Neural crest cell (in vitro differentiated cells): ENCODE results near the gene CIC. TPM values are rescaled to one million over a fixed set of nuclear protein-coding genes. Genes with fewer than 3 reads are reported as not detected.

Experiments used
- DNase-seq: peaks from one replicate; pipeline ENCODE4 v3.0.0; 2021; ENCODE audit warnings: low read depth, mixed read lengths, low spot score
- H3K27ac Mint-ChIP-seq: one replicate; pipeline ENCODE4 v1.8.0; 2021; ENCODE audit warnings: mild to moderate bottlenecking, mixed read lengths; ENCODE audit not compliant: unreplicated experiment
- H3K27me3 Mint-ChIP-seq: 2 replicates; pipeline ENCODE4 v1.8.0; 2021; ENCODE audit warnings: low read depth, mild to moderate bottlenecking, mixed read lengths
- H3K36me3 Mint-ChIP-seq: 2 replicates; pipeline ENCODE4 v1.8.0; 2021; ENCODE audit warnings: low read depth, mild to moderate bottlenecking, mixed read lengths
- H3K4me1 Mint-ChIP-seq: 2 replicates; pipeline ENCODE4 v1.8.0; 2021; ENCODE audit warnings: mixed read lengths
- H3K4me3 Mint-ChIP-seq: one replicate; pipeline ENCODE4 v1.8.0; 2021; ENCODE audit warnings: mild to moderate bottlenecking, mixed read lengths
- H3K9me3 Mint-ChIP-seq: 2 replicates; pipeline ENCODE4 v1.8.0; 2021; ENCODE audit warnings: mixed read lengths
- long read RNA-seq: library from polyadenylated mRNA; unstranded; transcript quantifications from one replicate; pipeline ENCODE4 v2.0.0, GENCODE V29; 2020
- total RNA-seq: library from RNA; stranded (reverse); gene quantifications from 2 replicates; pipeline ENCODE4 v1.2.1, GENCODE V29; 2021
- TF ChIP-seq, protein P1 (sequence below): fragments of 200-600 bp; sonication (generic); conservative IDR thresholded peaks from 2 replicates; pipeline ENCODE4 v1.5.0; 2021; ENCODE audit warnings: antibody characterized with exemption, mild to moderate bottlenecking

Gene CIC
- 91.6 and 93.4 TPM in 2 replicates for total RNA-seq
- long read RNA-seq: 0 reads

DNA sequence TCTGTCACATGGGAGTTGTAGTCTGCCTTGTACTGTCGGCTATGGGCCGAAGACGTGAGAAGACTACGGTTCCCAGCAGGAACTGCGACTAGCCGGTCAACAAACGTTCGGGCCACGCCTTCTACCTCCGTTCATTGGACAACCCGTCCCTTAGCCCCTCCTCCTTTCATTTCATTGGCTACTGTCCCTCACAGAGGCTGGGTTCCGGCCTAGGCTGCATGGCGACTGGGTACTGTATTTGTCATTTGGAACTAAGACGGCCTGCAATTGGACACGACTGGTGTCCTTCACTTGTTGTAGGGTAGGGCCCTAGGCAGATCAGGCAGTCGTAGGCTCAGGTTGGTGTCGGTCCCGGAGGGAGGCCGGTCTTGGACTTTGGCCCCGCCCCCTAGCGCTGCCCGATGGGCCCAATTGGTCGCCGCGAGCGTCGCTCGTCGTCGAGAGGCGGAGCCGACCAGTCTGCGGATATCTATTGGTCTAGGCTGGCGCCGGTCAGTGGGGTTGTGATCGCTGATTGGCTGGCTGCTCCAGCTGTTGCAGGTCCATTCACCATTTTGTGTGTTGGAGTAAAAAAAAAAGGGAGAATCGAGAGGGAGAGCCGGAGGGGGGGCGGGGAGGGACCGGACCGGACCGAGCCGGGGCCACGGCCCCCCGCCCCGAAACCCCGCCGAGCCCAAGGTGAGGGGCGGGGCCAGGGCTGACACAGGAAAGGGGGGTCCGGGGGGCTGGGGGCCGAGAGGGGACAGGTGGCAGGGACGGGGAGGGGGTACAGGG is at the start of gene CIC:
Gene CIC, plus strand, starts transcription at position 549 of the 774 bp plus-strand sequence. CDS start 2,532 bp downstream, outside the sequence.
- Mint-ChIP-seq H3K36me3 (no peaks in the 10 kb centered on the region), H3K4me1 (peaks cover 23% of the 10 kb centered on the region), H3K9me3 (no peaks in the 10 kb centered on the region), H3K27me3 (no peaks in the 10 kb centered on the region), H3K27ac (peak within 1 kb of the TSS; percentile 19), H3K4me3 (peak within 1 kb of the TSS; percentile 87)
- TF ChIP-seq, protein P1, sequence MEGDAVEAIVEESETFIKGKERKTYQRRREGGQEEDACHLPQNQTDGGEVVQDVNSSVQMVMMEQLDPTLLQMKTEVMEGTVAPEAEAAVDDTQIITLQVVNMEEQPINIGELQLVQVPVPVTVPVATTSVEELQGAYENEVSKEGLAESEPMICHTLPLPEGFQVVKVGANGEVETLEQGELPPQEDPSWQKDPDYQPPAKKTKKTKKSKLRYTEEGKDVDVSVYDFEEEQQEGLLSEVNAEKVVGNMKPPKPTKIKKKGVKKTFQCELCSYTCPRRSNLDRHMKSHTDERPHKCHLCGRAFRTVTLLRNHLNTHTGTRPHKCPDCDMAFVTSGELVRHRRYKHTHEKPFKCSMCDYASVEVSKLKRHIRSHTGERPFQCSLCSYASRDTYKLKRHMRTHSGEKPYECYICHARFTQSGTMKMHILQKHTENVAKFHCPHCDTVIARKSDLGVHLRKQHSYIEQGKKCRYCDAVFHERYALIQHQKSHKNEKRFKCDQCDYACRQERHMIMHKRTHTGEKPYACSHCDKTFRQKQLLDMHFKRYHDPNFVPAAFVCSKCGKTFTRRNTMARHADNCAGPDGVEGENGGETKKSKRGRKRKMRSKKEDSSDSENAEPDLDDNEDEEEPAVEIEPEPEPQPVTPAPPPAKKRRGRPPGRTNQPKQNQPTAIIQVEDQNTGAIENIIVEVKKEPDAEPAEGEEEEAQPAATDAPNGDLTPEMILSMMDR: no peak
- peak; percentile 98 for DNase-seq

DNA sequence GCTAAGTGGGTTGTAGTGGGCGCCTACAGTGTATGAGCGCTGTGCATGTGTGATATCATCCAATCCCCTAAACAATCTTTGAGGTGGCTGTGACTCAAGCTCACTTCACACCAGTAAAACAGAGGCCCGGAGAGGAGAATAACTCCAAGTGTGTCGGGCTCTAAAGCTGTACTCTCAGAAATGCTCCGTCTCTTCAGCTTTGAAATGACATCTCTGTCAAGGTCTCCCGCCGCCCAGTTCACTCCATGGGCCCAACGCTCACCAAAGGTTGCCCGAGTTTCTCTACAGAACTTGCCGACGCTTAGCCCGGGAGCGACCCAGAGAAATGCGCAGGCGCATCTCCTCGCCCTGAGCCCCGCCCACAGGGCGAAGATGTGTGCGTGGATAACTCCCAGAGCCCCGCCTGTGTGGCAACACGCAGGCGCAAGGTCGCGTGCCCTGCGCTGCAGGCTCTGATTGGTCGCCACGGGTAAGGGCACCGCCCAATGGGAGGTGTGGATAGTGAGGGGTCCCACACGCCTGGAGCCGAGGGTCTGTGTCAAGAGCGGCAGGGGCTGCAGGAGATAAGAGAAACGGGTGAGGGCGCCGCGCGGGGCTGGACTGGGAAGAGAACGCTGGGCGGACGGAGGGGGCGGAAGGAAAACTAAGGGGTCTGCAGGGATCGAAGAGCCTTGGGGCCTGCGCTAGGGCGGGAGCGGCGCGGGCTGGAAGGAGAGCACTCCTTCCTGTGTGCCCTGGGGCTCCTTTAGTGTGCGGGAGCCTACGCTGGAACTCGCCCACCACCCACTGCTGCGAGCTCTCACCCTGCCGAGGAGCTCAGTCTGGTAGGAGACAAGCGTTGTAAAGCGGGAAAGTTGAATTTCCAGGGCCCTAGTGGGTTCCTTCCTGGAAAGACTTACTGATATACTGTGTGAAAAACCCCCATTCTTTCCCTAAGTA is 49.0 kb upstream of the CIC start, which contains the start of gene ZNF526:
Gene ZNF526, plus strand, starts transcription at position 501 of the 939 bp plus-strand sequence. CDS start 4,092 bp downstream, outside the sequence.
- DNase-seq: peak; percentile 96
- H3K4me3 Mint-ChIP-seq: peak within 1 kb of the TSS; percentile 94
- TF ChIP-seq, protein P1: no peak
- H3K27me3 Mint-ChIP-seq: no peaks in the 10 kb centered on the region
- peaks cover 5% of the 10 kb centered on the region for H3K36me3 Mint-ChIP-seq
- no peaks in the 10 kb centered on the region for H3K9me3 Mint-ChIP-seq
- peak within 1 kb of the TSS; percentile 92 for H3K27ac Mint-ChIP-seq
- H3K4me1 Mint-ChIP-seq: peaks cover 48% of the 10 kb centered on the region

DNA sequence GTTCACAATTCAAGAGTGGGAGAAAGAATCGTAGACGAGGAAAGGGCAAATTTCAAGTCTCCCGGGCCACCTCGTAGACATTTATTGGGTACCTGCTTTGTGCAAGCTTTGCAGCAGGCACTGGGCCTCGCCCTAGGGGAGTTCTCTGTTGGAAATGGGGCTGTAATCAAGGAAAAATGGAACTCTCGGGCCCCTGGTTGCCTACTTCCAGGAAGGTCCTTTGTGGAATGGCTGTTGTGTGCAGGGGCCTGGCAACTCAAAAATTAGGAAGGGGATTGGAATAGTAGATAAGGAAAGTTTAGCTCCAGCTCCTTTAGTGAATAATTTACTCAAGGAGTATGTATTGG is 48.3 kb upstream of the CIC start:
- peak overlapping the region; percentile 94 for H3K4me3 Mint-ChIP-seq
- no peaks in the 10 kb centered on the region for H3K27me3 Mint-ChIP-seq
- no peak for DNase-seq

DNA sequence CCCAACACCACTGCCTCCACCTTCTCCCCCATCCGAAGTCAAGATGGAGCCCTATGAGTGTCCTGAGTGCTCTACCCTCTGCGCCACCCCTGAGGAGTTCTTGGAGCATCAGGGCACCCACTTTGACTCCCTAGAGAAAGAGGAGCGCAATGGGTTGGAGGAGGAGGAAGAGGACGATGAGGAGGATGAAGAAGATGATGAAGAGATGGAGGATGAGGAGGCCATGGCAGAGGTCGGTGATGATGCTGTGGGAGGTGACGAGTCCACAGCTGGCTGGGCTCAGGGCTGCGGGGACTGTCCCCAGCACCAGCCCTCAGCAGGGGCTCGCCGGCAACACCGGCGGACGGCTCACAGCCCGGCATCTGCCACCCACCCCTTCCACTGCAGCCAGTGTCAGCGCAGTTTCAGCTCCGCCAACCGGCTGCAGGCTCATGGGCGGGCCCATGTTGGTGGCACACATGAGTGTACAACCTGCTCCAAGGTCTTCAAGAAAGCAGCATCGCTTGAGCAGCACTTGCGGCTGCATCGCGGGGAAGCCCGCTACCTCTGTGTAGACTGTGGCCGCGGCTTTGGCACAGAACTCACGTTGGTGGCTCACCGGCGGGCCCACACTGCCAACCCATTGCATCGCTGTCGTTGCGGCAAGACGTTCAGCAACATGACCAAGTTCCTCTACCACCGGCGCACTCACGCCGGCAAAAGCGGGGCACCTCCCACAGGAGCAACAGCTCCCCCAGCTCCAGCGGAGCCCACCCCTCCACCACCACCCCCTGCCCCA is 43.9 kb upstream of the CIC start:
- Mint-ChIP-seq H3K27me3 (peaks cover 2% of the 10 kb centered on the region), H3K9me3 (no peaks in the 10 kb centered on the region), H3K4me3 (peak overlapping the region; percentile 47), H3K27ac (no peak overlapping the region), H3K36me3 (peaks cover 24% of the 10 kb centered on the region), H3K4me1 (peaks cover 30% of the 10 kb centered on the region)
- TF ChIP-seq, protein P1: no peak
- DNase-seq: no peak

More for the DNA sequence above, 48.3 kb upstream of the CIC start:
- TF ChIP-seq, protein P1: no peak
- peak overlapping the region; percentile 92 for H3K27ac Mint-ChIP-seq
- H3K36me3 Mint-ChIP-seq: peaks cover 5% of the 10 kb centered on the region
- no peaks in the 10 kb centered on the region for H3K9me3 Mint-ChIP-seq
- peaks cover 43% of the 10 kb centered on the region for H3K4me1 Mint-ChIP-seq
